ENCODE data around the gene NPR1. TPM values are rescaled to one million over a fixed set of nuclear protein-coding genes. Genes with fewer than 3 reads are reported as not detected.

NPR1 gene
- total and polyA plus RNA-seq, 2 of the 13 experiments (the other 11 are each of a cell fraction or from before 2014, with no cell fraction given), result not detected

DNA sequence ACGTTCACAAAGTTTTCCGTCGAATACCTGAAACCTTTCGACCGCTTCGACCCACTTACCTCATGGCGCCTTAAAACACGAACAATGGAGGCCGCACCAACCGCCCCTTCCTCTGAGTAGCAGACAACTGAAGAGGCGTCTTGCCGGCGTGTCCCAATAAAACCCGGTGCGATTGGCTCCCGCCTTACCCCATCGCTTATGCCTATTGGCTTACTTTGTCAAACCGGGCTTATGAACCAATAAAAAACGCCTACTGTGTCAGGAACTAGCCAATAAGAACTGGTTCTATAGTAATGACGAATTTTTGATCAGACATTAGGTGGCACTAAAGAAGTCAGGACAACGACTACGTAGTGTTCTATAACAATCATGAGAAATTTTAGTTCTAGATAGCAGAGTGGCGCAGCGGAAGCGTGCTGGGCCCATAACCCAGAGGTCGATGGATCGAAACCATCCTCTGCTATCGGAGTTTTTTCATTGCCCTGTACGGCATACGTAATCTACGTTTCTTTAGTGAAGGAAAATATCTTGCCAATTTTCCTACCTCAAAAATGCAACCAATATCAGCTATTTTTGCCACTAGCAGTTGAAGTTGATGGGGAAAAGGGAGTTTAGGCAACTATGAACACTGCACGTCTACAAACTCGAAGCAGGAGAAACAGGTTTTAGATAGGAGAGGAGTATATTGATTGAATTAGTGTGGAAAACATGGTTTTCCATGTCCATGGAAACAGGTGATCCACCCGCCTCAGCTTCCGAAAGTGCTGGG is 7.4 kb upstream of the NPR1 start, which contains the start of gene ILF2 (continued):
- TF ChIP-seq TRIM24 (CRISPR knock-in tag; IDR thresholded peaks at IDR 0.05), result no peak
- TF ChIP-seq BRD4 (CRISPR knock-in tag; IDR thresholded peaks at IDR 0.05), result no peak
- TF ChIP-seq ZNF3 (CRISPR knock-in tag; IDR thresholded peaks at IDR 0.05), result no peak
- no peak for TF ChIP-seq SALL2 (CRISPR knock-in tag; IDR thresholded peaks at IDR 0.05)
- no peak for TF ChIP-seq FOXC1 (CRISPR knock-in tag; IDR thresholded peaks at IDR 0.05; ENCODE audit: borderline replicate concordance)
- TF ChIP-seq KDM5A (IDR thresholded peaks at IDR 0.05; ENCODE audit: borderline replicate concordance, low read length), result peak; percentile 96
- TF ChIP-seq GABPB1 (CRISPR knock-in tag; IDR thresholded peaks at IDR 0.05), result peak; percentile 28; the same call in 1 of the 2 replicates
- TF ChIP-seq ZNF441 (CRISPR knock-in tag; IDR thresholded peaks at IDR 0.05; ENCODE audit: borderline replicate concordance), result no peak
- no peak; the same call in 1 of the 2 replicates for TF ChIP-seq ZNF737 (CRISPR knock-in tag; IDR thresholded peaks at IDR 0.05; ENCODE audit: borderline replicate concordance)
- TF ChIP-seq CBX2 (IDR thresholded peaks at IDR 0.05; ENCODE audit: low read depth, low read length), result no peak
- no peak for TF ChIP-seq CBX2 (CRISPR knock-in tag; IDR thresholded peaks at IDR 0.05; ENCODE audit: low read depth)
- TF ChIP-seq, protein P1, sequence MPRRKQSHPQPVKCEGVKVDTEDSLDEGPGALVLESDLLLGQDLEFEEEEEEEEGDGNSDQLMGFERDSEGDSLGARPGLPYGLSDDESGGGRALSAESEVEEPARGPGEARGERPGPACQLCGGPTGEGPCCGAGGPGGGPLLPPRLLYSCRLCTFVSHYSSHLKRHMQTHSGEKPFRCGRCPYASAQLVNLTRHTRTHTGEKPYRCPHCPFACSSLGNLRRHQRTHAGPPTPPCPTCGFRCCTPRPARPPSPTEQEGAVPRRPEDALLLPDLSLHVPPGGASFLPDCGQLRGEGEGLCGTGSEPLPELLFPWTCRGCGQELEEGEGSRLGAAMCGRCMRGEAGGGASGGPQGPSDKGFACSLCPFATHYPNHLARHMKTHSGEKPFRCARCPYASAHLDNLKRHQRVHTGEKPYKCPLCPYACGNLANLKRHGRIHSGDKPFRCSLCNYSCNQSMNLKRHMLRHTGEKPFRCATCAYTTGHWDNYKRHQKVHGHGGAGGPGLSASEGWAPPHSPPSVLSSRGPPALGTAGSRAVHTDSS (CRISPR knock-in tag; conservative IDR thresholded peaks at IDR 0.05), result no peak
- no peak for TF ChIP-seq U2AF1 (optimal IDR thresholded peaks at IDR 0.05; ENCODE audit: low read depth, low read length)
- peak; percentile 100 for TF ChIP-seq NAIF1 (CRISPR knock-in tag; IDR thresholded peaks at IDR 0.05; ENCODE audit: borderline replicate concordance)
- no peak for TF ChIP-seq ZNF367 (CRISPR knock-in tag; IDR thresholded peaks at IDR 0.05; ENCODE audit: borderline replicate concordance)
- TF ChIP-seq ZMYM3 (CRISPR knock-in tag; IDR thresholded peaks at IDR 0.05), result 0 out of 2 replicates have a peak, but pooled peaks have one; percentile 9
- TF ChIP-seq, protein P2, sequence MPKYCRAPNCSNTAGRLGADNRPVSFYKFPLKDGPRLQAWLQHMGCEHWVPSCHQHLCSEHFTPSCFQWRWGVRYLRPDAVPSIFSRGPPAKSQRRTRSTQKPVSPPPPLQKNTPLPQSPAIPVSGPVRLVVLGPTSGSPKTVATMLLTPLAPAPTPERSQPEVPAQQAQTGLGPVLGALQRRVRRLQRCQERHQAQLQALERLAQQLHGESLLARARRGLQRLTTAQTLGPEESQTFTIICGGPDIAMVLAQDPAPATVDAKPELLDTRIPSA (CRISPR knock-in tag; IDR thresholded peaks at IDR 0.05; ENCODE audit: borderline replicate concordance), result no peak
- TF ChIP-seq, protein P3, sequence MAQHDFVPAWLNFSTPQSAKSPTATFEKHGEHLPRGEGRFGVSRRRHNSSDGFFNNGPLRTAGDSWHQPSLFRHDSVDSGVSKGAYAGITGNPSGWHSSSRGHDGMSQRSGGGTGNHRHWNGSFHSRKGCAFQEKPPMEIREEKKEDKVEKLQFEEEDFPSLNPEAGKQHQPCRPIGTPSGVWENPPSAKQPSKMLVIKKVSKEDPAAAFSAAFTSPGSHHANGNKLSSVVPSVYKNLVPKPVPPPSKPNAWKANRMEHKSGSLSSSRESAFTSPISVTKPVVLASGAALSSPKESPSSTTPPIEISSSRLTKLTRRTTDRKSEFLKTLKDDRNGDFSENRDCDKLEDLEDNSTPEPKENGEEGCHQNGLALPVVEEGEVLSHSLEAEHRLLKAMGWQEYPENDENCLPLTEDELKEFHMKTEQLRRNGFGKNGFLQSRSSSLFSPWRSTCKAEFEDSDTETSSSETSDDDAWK (CRISPR knock-in tag; IDR thresholded peaks at IDR 0.05), result no peak
- no peak for TF ChIP-seq RFX1 (IDR thresholded peaks at IDR 0.05)
- no peak for TF ChIP-seq ZNF451 (CRISPR knock-in tag; IDR thresholded peaks at IDR 0.05)
- peak; percentile 24; the same call in 1 of the 2 replicates for TF ChIP-seq PPARG (CRISPR knock-in tag; conservative IDR thresholded peaks at IDR 0.05)
- no peak for TF ChIP-seq ZNF354B (CRISPR knock-in tag; IDR thresholded peaks at IDR 0.05)
- peak; percentile 86 for TF ChIP-seq ZNF547 (CRISPR knock-in tag; IDR thresholded peaks at IDR 0.05)
- TF ChIP-seq, protein P4, sequence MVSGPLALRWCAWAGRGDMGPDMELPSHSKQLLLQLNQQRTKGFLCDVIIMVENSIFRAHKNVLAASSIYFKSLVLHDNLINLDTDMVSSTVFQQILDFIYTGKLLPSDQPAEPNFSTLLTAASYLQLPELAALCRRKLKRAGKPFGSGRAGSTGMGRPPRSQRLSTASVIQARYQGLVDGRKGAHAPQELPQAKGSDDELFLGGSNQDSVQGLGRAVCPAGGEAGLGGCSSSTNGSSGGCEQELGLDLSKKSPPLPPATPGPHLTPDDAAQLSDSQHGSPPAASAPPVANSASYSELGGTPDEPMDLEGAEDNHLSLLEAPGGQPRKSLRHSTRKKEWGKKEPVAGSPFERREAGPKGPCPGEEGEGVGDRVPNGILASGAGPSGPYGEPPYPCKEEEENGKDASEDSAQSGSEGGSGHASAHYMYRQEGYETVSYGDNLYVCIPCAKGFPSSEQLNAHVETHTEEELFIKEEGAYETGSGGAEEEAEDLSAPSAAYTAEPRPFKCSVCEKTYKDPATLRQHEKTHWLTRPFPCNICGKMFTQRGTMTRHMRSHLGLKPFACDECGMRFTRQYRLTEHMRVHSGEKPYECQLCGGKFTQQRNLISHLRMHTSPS (CRISPR knock-in tag; IDR thresholded peaks at IDR 0.05; ENCODE audit: low read depth), result no peak; the same call in 1 of the 2 replicates
- no peak for TF ChIP-seq SOX6 (IDR thresholded peaks at IDR 0.05)
- peak; percentile 35; the same call in 1 of the 2 replicates for TF ChIP-seq SOX6 (CRISPR knock-in tag; IDR thresholded peaks at IDR 0.05)
- no peak; the same call in 1 of the 2 replicates for TF ChIP-seq ZNF274 (CRISPR knock-in tag; IDR thresholded peaks at IDR 0.05)
- TF ChIP-seq ARNT (IDR thresholded peaks at IDR 0.05), result no peak

All from HepG2 (cell line).